HUES48 (cell line): ENCODE measurements around the gene MCEMP1.

ENCODE experiments used
- H3K27ac ChIP-seq: one replicate; pipeline ENCODE4 v1.7.0; 2013; ENCODE audit warnings: low read depth, low read length, inconsistent platforms
- H3K27me3 ChIP-seq: 2 replicates; pipeline ENCODE4 v1.6.1; 2013; ENCODE audit warnings: mild to moderate bottlenecking, low read length; ENCODE audit not compliant: control insufficient read depth, insufficient read depth
- H3K36me3 ChIP-seq: 2 replicates; pipeline ENCODE4 v1.6.1; 2013; ENCODE audit warnings: low read length; ENCODE audit not compliant: control insufficient read depth, insufficient read depth
- H3K4me1 ChIP-seq: 2 replicates; pipeline ENCODE4 v1.6.1; 2013; ENCODE audit warnings: mild to moderate bottlenecking, low read length; ENCODE audit not compliant: control insufficient read depth, insufficient read depth
- H3K4me3 ChIP-seq: 2 replicates; pipeline ENCODE4 v1.5.1; 2013; ENCODE audit warnings: mild to moderate bottlenecking, low read depth, low read length
- H3K9ac ChIP-seq: 2 replicates; pipeline ENCODE4 v1.6.1; 2013; ENCODE audit warnings: mild to moderate bottlenecking, low read depth, low read length, moderate library complexity
- H3K9me3 ChIP-seq: 2 replicates; pipeline ENCODE4 v1.6.1; 2013; ENCODE audit warnings: low read length; ENCODE audit not compliant: control insufficient read depth, insufficient read depth

The MCEMP1 gene

DNA sequence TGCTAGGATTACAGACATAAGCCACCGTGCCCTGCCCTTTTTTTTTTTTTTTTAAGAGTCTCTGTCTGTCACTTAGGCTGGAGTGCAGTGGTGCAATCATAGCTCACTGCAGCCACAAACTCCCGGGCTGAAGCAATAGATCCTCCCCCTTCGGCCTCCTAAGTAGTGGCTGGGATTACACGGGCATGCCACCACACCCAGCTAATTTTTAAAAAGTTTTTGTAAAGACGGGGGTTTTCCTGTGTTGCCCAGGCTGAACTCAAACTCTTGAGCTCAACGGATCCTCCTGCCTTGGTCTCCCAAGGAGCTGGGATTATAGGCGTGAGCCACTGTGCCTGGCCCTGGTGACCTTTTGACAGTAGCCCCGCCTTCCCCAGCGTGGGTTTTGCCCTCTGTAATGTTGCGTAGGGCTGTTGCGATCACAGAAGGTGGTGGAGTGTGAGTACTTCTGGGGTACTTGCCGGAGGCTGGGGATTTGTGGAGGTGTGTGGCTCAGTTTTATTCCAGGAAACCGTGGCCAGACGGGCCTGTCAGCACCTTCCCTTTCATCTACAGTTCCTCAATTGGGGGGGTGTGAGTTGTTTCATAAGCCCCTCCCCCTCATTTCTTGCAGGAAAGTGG lies 19.6 kb upstream of the MCEMP1 start:
- no peaks in the 10 kb centered on the region for H3K36me3 ChIP-seq
- peaks cover 5% of the 10 kb centered on the region for H3K27me3 ChIP-seq
- no peak overlapping the region for H3K27ac ChIP-seq
- no peak overlapping the region for H3K9ac ChIP-seq
- H3K9me3 ChIP-seq: no peaks in the 10 kb centered on the region
- H3K4me1 ChIP-seq: peaks cover 1% of the 10 kb centered on the region; the same call in 1 of the 2 replicates
- H3K4me3 ChIP-seq: no peak overlapping the region

DNA sequence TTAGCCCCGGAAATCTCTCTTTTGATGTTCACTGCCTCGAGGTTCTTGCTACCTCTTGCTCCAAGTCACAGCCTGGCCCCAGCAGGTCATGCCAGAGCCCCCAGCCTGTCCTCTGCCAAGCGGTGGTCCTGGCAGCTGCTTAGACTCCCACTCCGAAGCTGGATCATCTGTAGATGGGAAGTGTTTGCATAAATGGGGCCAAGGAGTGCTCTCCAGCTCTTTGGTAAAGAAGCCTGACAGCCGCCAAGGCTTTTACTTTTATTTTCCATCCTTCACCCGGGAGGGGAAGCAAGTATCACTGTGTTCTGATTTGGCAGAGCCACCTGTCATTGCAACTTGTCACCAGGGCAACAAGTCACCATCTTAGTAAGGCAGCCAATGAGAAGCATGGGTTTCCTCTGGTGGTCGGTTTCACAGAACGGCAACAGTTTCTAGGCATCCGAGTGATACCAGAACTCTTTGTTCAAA lies 18.6 kb upstream of the MCEMP1 start:
- H3K27ac ChIP-seq: no peak overlapping the region
- no peaks in the 10 kb centered on the region for H3K9me3 ChIP-seq
- no peaks in the 10 kb centered on the region for H3K27me3 ChIP-seq
- H3K4me1 ChIP-seq: no peaks in the 10 kb centered on the region
- no peak overlapping the region for H3K4me3 ChIP-seq
- no peak overlapping the region for H3K9ac ChIP-seq
- no peaks in the 10 kb centered on the region for H3K36me3 ChIP-seq

DNA sequence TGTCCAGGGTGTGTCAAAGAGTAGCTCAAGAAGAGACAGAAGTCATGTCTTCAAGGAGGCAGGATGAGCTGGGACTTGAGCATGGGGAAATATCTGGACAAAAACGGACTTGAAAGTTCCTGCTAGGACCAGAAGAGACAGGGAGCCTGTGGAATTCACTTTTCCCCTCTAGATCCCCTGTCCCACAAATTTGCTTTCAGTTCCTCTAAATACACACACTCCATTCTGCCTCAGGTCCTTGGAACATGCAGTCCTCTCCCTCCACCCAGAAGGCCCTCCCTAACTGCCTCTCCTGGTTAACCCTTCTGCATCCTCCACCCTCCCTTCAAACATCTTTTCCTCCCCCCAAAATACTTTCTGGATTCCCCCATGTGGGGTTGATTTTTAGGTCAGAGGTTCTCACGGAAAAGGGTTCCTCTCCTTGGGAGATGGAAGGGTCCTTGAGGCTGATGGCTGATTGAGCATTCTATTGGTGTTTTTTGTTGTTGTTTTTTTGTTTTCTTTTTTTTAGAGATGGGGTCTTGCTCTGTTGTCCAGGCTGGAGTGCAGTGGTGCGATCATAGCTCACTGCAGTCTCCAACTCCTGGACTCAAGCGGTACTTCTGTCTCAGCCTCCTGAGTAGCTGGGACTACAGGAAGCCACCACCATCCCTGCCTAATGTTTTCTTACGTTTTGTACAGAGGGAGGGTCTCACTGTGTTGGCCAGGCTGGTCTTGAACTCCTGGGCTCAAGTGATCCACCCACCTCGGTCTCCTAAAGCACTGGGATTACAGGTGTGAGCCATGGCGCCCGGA lies 14.9 kb upstream of the MCEMP1 start:
- no peak overlapping the region for H3K9ac ChIP-seq
- no peaks in the 10 kb centered on the region for H3K36me3 ChIP-seq
- no peak overlapping the region for H3K27ac ChIP-seq
- no peaks in the 10 kb centered on the region for H3K27me3 ChIP-seq
- H3K9me3 ChIP-seq: no peaks in the 10 kb centered on the region
- H3K4me3 ChIP-seq: no peak overlapping the region
- H3K4me1 ChIP-seq: no peaks in the 10 kb centered on the region

DNA sequence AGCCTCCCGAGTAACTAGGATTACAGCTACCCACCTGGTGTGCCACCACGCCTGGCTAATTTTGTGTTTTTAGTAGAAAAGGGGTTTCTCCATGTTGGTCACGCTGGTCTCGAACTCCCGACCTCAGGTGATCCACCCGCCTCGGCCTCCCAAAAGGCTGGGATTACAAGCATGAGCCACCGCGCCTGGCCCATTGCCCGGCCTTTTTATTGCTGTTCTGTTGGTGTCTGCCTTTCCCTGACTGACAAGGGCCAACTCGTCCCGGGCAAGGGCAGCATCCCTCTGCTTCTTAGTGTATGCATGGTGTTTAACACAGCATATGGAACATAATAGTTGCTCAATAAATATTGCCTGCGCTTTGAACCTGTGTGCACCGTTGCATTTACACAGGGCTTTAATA lies 14.2 kb upstream of the MCEMP1 start:
- H3K36me3 ChIP-seq: no peaks in the 10 kb centered on the region
- H3K9me3 ChIP-seq: no peaks in the 10 kb centered on the region
- no peaks in the 10 kb centered on the region for H3K4me1 ChIP-seq
- H3K27me3 ChIP-seq: no peaks in the 10 kb centered on the region
- no peak overlapping the region for H3K4me3 ChIP-seq
- no peak overlapping the region for H3K27ac ChIP-seq
- no peak overlapping the region for H3K9ac ChIP-seq

DNA sequence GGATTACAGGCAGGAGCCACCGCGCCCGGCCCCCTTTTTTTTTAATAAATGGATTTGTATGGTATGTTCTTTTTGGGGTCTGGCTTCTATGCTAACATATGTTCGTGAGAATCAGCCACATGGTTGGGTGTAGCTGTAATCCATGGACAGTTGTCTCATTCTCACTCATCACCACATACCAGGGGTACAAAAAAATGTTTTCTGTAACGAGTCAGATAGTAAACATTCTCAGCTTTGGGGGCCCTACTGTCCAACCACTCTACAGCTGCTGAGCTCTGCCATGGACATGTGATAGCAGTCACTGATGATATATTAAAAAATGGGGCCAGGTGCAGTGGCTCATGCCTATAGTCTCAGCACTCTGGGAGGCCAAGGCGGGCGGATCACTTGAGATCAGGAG lies 13.2 kb upstream of the MCEMP1 start:
- Histone ChIP-seq H3K27ac (no peak overlapping the region), H3K4me3 (no peak overlapping the region), H3K4me1 (no peaks in the 10 kb centered on the region), H3K36me3 (no peaks in the 10 kb centered on the region), H3K9ac (no peak overlapping the region), H3K9me3 (no peaks in the 10 kb centered on the region), H3K27me3 (peaks cover 3% of the 10 kb centered on the region; the same call in 1 of the 2 replicates)

DNA sequence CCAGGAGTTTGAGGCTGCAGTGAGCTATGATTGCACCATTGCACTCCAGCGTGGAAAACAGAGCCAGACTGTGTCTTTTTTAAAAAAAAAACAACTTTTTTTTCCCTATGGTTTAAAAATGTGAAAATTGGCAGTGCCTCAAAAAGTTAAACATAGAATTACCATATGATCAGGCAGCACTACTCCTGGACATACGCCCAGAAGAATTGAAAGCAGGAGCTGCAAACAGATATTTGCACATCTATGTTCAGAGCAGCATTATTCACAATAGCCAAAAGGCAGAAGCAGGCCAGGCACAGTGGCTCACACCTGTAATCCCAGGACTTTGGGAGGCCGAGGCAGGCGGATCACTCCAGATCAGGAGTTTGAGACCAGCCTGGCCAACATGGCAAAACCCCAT lies 11.8 kb upstream of the MCEMP1 start:
- peaks cover 14% of the 10 kb centered on the region for H3K27me3 ChIP-seq
- no peaks in the 10 kb centered on the region for H3K36me3 ChIP-seq
- no peak overlapping the region for H3K9ac ChIP-seq
- H3K4me3 ChIP-seq: no peak overlapping the region
- no peak overlapping the region for H3K27ac ChIP-seq
- H3K4me1 ChIP-seq: no peaks in the 10 kb centered on the region
- H3K9me3 ChIP-seq: no peaks in the 10 kb centered on the region

DNA sequence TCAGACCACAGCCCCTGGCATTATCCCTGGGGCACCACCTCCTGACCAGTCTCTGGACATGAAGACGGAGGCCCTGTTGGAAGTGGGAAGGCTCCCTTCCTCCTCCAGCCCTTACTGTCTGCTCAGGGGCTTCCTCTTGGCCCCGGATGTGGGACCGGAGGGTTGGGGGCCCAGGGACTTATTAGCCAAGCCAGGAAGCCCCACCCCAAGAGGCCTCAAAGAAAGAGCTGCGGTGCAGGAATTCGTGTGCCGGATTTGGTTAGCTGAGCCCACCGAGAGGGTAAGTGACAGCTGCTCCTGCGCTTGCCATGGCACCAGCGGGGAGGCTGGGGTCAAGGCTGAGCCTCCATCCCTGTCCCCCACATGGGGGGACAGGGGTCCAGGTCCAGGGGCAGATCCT lies 8.0 kb upstream of the MCEMP1 start, which contains the start of gene RETN:
Gene RETN (plus strand): TSS at position 208 of the 400 bp plus-strand sequence. CDS start 278 bp downstream, outside the sequence.
- Histone ChIP-seq H3K27me3 (peaks cover 35% of the 10 kb centered on the region), H3K9ac (no peak within 1 kb of the TSS), H3K27ac (no peak within 1 kb of the TSS), H3K36me3 (no peaks in the 10 kb centered on the region), H3K9me3 (no peaks in the 10 kb centered on the region), H3K4me3 (peak within 1 kb of the TSS; percentile 50), H3K4me1 (peaks cover 4% of the 10 kb centered on the region; the same call in 1 of the 2 replicates)

DNA sequence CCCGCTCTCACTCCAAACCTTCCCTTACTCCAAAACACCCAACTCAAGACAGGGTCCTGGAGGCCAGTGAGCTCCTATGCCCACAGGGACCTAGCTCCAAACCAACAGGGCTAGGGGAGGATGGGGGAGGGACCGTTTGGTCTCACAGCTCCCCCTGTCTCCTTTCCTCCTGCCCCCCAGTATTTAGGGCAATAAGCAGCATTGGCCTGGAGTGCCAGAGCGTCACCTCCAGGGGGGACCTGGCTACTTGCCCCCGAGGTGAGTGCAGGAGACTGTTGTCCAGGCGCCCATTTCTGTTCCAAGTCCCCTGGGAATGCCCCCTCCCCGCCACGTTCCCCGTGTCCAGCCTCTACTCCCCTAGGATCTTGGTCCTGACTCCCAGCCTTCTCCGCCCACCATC lies 7.2 kb upstream of the MCEMP1 start:
- no peak overlapping the region for H3K9ac ChIP-seq
- H3K27ac ChIP-seq: no peak overlapping the region
- no peaks in the 10 kb centered on the region for H3K9me3 ChIP-seq
- peak overlapping the region; percentile 50 for H3K4me3 ChIP-seq
- peaks cover 4% of the 10 kb centered on the region; the same call in 1 of the 2 replicates for H3K4me1 ChIP-seq
- H3K27me3 ChIP-seq: peaks cover 35% of the 10 kb centered on the region
- no peaks in the 10 kb centered on the region for H3K36me3 ChIP-seq

DNA sequence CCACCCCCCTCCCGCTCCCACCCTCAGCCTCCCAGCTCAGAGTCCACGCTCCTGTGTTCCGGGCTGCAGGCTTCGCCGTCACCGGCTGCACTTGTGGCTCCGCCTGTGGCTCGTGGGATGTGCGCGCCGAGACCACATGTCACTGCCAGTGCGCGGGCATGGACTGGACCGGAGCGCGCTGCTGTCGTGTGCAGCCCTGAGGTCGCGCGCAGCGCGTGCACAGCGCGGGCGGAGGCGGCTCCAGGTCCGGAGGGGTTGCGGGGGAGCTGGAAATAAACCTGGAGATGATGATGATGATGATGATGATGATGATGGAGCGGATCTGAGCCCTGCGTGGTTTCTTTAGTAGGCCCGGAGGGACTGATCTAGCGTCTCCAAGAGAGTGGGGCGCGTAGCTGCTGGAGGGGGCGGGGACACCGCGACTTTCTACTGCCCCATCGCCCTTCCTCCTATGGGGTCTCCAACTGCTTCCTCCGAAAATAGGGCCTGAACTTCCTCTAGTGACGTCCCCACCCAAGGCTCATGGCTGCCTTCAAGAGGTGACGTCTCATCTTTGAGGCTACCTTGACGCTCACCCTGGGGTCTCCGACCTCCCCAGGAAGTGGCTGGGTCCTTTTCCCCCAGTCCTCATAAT lies 6.6 kb upstream of the MCEMP1 start:
- Histone ChIP-seq H3K4me1 (peaks cover 4% of the 10 kb centered on the region; the same call in 1 of the 2 replicates), H3K9me3 (no peaks in the 10 kb centered on the region), H3K4me3 (peak overlapping the region; percentile 62), H3K27ac (no peak overlapping the region), H3K27me3 (peaks cover 35% of the 10 kb centered on the region), H3K36me3 (no peaks in the 10 kb centered on the region), H3K9ac (peak overlapping the region; percentile 31; the same call in 1 of the 2 replicates)

DNA sequence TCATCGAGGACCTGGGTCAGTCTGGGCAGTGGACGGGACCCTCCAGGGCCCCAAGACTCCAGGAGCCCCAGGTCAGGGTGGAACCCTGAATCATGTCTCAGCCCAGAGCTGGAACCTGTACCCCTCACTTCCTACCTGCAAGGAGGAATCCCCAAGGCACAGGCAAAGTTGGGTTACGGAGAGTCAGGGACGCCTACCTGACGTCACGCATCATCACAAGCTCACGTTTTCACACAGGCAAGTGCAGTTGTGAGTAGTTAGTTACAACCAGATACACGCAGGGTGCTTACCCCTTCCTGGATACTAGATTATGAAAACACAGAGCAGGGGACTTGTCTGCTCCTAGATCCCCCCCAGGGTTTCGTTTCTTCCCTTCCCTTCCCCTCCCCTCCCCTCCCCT lies 6.1 kb upstream of the MCEMP1 start:
- Histone ChIP-seq H3K4me1 (peaks cover 4% of the 10 kb centered on the region; the same call in 1 of the 2 replicates), H3K9ac (peak overlapping the region; percentile 31; the same call in 1 of the 2 replicates), H3K27me3 (peaks cover 35% of the 10 kb centered on the region), H3K4me3 (peak overlapping the region; percentile 62), H3K9me3 (no peaks in the 10 kb centered on the region), H3K27ac (no peak overlapping the region), H3K36me3 (no peaks in the 10 kb centered on the region)

DNA sequence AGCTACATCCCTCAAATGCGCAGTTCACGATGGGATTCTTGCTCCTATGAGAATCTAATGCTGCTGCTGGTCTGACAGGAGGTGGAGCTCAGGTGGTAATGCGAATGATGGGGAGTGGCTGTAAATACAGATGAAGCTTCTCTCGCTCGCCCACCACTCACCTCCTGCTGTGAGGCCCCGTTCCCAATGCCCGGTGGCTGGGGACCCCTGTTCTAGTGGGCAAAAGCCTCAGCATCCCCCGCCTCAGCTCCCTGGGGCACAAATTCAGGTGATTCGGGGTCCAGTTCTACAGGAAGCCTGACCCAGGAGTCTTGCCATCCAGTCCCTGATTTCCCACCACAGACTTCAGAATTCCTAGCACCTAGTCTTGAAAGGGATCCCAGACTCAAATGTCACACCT lies 4.4 kb upstream of the MCEMP1 start:
- Histone ChIP-seq H3K27me3 (peaks cover 44% of the 10 kb centered on the region), H3K9ac (no peak overlapping the region), H3K4me3 (no peak overlapping the region), H3K36me3 (no peaks in the 10 kb centered on the region), H3K4me1 (peaks cover 4% of the 10 kb centered on the region; the same call in 1 of the 2 replicates), H3K9me3 (no peaks in the 10 kb centered on the region), H3K27ac (no peak overlapping the region)
